GM12878 (cell line): ENCODE data around the gene UROC1. TPM values are rescaled to one million over a fixed set of nuclear protein-coding genes. Genes with fewer than 3 reads are reported as not detected.

Experiments used
- ATAC-seq: fragments of 200-7000 bp; cut with Tn5 transposase; 3 replicates; pipeline ENCODE4 v1.9.1; 2020; ENCODE audit warnings: mild to moderate bottlenecking, moderate library complexity
- BruUV-seq: library from RNA; stranded (reverse); fragments of 400-500 nt; replicated peaks from 2 replicates; lab custom pipeline; 2021; lab: Mats Ljungman, UMichigan
- CTCF ChIA-PET: fragments of 300-600 bp; sonication (Branson Sonifier 250); formaldehyde crosslinking; extraction: SDS; loops from one replicate; lab custom pipeline; 2021; ENCODE audit warnings: inconsistent platforms; lab: Yijun Ruan, JAX
- POLR2A ChIA-PET: fragments of 350-600 bp; formaldehyde crosslinking; extraction: SDS; loops from one replicate; lab custom pipeline; 2021; ENCODE audit warnings: inconsistent platforms; lab: Charles Lee
- RAD21 ChIA-PET: fragments of 300-600 bp; sonication (Branson Sonifier 250); formaldehyde crosslinking; loops from one replicate; lab custom pipeline; 2023; ENCODE audit warnings: antibody characterized with exemption; ENCODE audit not compliant: unreplicated experiment; lab: Charles Lee
- SMC1A ChIA-PET: fragments of 300-600 bp; sonication (Branson Sonifier 250); formaldehyde crosslinking; loops from one replicate; lab custom pipeline; 2023; ENCODE audit not compliant: unreplicated experiment, uncharacterized antibody; lab: Charles Lee
- DNase-seq: peaks from one replicate; pipeline ENCODE4 v3.0.0-alpha.2; 2011; ENCODE audit warnings: low read depth, low spot score
- FAIRE-seq: peaks from 3 replicates; lab custom pipeline; 2011; peaks lifted over from hg19 to GRCh38; lab: Jason Lieb, UNC
- H2AFZ ChIP-seq: 2 replicates; pipeline ENCODE4 v1.6.0; 2011; ENCODE audit warnings: low read depth, low read length, control low read depth; ENCODE audit not compliant: control insufficient read depth
- H3K27ac ChIP-seq: 2 replicates; pipeline ENCODE4 v1.5.1; 2011; ENCODE audit warnings: control low read depth; ENCODE audit not compliant: control insufficient read depth, insufficient read depth
- H3K27me3 ChIP-seq, 2 experiments: replicated peaks in 1 of 2; 2 replicates each; pipeline versions ENCODE4 v1.6.0 to v1.6.1; 2011; ENCODE audit warnings: low read length in 1 of 2; ENCODE audit not compliant: control insufficient read depth in 2 of 2, insufficient read depth in 2 of 2
- H3K36me3 ChIP-seq, 2 experiments: 2 replicates each; pipeline ENCODE4 v1.5.1; 2011; ENCODE audit warnings: low read length in 1 of 2; ENCODE audit not compliant: control insufficient read depth in 2 of 2, insufficient read depth in 2 of 2
- H3K4me1 ChIP-seq: 2 replicates; pipeline ENCODE4 v1.6.1; 2011; ENCODE audit warnings: mild to moderate bottlenecking, low read length, moderate library complexity, mixed read lengths; ENCODE audit not compliant: control insufficient read depth, insufficient read depth
- H3K4me2 ChIP-seq: 2 replicates; pipeline ENCODE4 v1.6.0; 2011; ENCODE audit warnings: control low read depth; ENCODE audit not compliant: control insufficient read depth, insufficient read depth
- H3K4me3 ChIP-seq: fragments of 200-600 bp; sonication (generic); 2 replicates; pipeline ENCODE4 v1.5.1; 2016
- H3K79me2 ChIP-seq: 2 replicates; pipeline ENCODE4 v1.6.0; 2011; ENCODE audit warnings: low read length; ENCODE audit not compliant: control insufficient read depth, insufficient read depth
- H3K9ac ChIP-seq: 2 replicates; pipeline ENCODE4 v1.8.0; 2011; ENCODE audit warnings: low read length, control low read depth, mixed read lengths; ENCODE audit not compliant: control insufficient read depth, insufficient read depth
- H3K9me3 ChIP-seq: replicated peaks from 3 replicates; pipeline ENCODE4 v1.5.1; 2011; ENCODE audit warnings: mild to moderate bottlenecking, low read length; ENCODE audit not compliant: control insufficient read depth, insufficient read depth
- H4K20me1 ChIP-seq: 2 replicates; pipeline ENCODE4 v1.6.0; 2011; ENCODE audit not compliant: control insufficient read depth, insufficient read depth
- CHD2 ChIP-seq: IDR thresholded peaks from 2 replicates; pipeline ENCODE4 v1.6.1; 2011; ENCODE audit warnings: low read depth, low read length, improper control_type of control experiment, borderline replicate concordance
- E4F1 ChIP-seq: fragments of 450-650 bp; IDR thresholded peaks from 2 replicates; pipeline ENCODE4 v1.6.1; 2018; ENCODE audit warnings: borderline replicate concordance, mild to moderate bottlenecking; ENCODE audit not compliant: partially characterized antibody
- ELK1 ChIP-seq: IDR thresholded peaks from 2 replicates; pipeline ENCODE4 v1.6.1; 2012; ENCODE audit warnings: low read depth, low read length, improper control_type of control experiment
- ETV6 ChIP-seq, 2 experiments: fragments of 450-650 bp in 1 of 2; IDR thresholded peaks in 1 of 2; conservative IDR thresholded peaks in 1 of 2; 2 replicates each; pipeline ENCODE4 v1.6.1; 2014; ENCODE audit warnings: antibody characterized with exemption in 1 of 2, borderline replicate concordance in 1 of 2, low read depth in 1 of 2, mild to moderate bottlenecking in 1 of 2, moderate library complexity in 1 of 2
- RELA ChIP-seq: fragments of 450-650 bp; IDR thresholded peaks from 2 replicates; pipeline ENCODE4 v1.8.0; 2014; ENCODE audit warnings: borderline replicate concordance; ENCODE audit not compliant: partially characterized antibody
- RELB ChIP-seq: fragments of 450-650 bp; IDR thresholded peaks from 2 replicates; pipeline ENCODE4 v1.6.1; 2017; ENCODE audit warnings: low read depth, mild to moderate bottlenecking, moderate library complexity
- REST ChIP-seq: IDR thresholded peaks from 2 replicates; pipeline ENCODE4 v1.6.1; 2012; ENCODE audit warnings: mild to moderate bottlenecking, low read depth, low read length
- RFX5 ChIP-seq: IDR thresholded peaks from 2 replicates; pipeline ENCODE4 v1.6.1; 2011; ENCODE audit warnings: low read depth, low read length, improper control_type of control experiment
- SKIL ChIP-seq: fragments of 450-650 bp; IDR thresholded peaks from 2 replicates; pipeline ENCODE4 v1.6.1; 2017; ENCODE audit warnings: mild to moderate bottlenecking, low read depth, inconsistent platforms; ENCODE audit not compliant: poor library complexity, severe bottlenecking
- STAT1 ChIP-seq: fragments of 450-650 bp; conservative IDR thresholded peaks from 2 replicates; pipeline ENCODE4 v1.6.1; 2014; ENCODE audit warnings: antibody characterized with exemption, mild to moderate bottlenecking
- TARDBP ChIP-seq: IDR thresholded peaks from 2 replicates; pipeline ENCODE4 v1.6.1; 2016; ENCODE audit warnings: borderline replicate concordance
- YY1 ChIP-seq: IDR thresholded peaks from 2 replicates; pipeline ENCODE4 v1.6.1; 2011; ENCODE audit warnings: low read depth, mild to moderate bottlenecking, low read length
- ZNF207 ChIP-seq: fragments of 450-650 bp; IDR thresholded peaks from 2 replicates; pipeline ENCODE4 v1.6.1; 2014; ENCODE audit warnings: antibody characterized with exemption, mild to moderate bottlenecking, borderline replicate concordance
- WGBS: methylation state at CpG from one replicate; pipeline ENCODE4 v1.1.6; 2016; ENCODE audit warnings: low lambda C conversion rate; ENCODE audit not compliant: insufficient replicate concordance, insufficient coverage; ENCODE audit errors: missing lambda C conversion rate; 5-methylcytosine and 5-hydroxymethylcytosine counted together
- in situ Hi-C: fragments of 300-500 bp; cut with MboI; formaldehyde crosslinking; loops from 9 replicates; pipeline ENCODE4 v1.14.3; 2018; ENCODE audit warnings: mixed read lengths
- intact Hi-C: fragments of 100-400 bp; cut with micrococcal nuclease; formaldehyde crosslinking; loops from one replicate; pipeline ENCODE4 v1.14.2; 2022; ENCODE audit not compliant: unreplicated experiment
- polyA plus RNA-seq, 11 experiments: library from polyadenylated mRNA; depleted of rRNA in 4 of 11; unstranded in 6 of 11; stranded (reverse) in 5 of 11; fragments of >200 nt; fragmentation: Nextera tagmentation in 4 of 11; fragmentation: Illumina TruSeq in 1 of 11; extraction: Ambion mirVana in 4 of 11; extraction: Trizol in 1 of 11; gene quantifications; 1 replicate in 1 of 11; 2 replicates in 10 of 11; pipeline versions ENCODE4 v1.2.1 to v1.2.3, GENCODE V29; 2011 to 2016; ENCODE audit warnings: inconsistent platforms in 2 of 11, missing spikeins in 2 of 11, low read depth in 1 of 11
- total RNA-seq, 4 experiments: library from RNA; depleted of rRNA in 3 of 4; stranded (reverse); fragments of >200 nt in 3 of 4; fragmentation: Illumina TruSeq in 1 of 4; extraction: Trizol in 1 of 4; gene quantifications; 2 replicates each; pipeline versions ENCODE4 v1.2.1 to v1.2.3, GENCODE V29; 2013 to 2021

The UROC1 gene
- total and polyA plus RNA-seq, 10 of the 15 experiments (the other 5 are each of a cell fraction or from before 2014, with no cell fraction given) = 0.04 TPM; not detected in 9

- intact Hi-C loops = no loop called here
- Histone ChIP-seq H3K4me3 (no peak overlapping the region), H3K27ac (no peak overlapping the region), H3K9me3 (no peaks in the 10 kb centered on the region), H3K4me1 (no peaks in the 10 kb centered on the region), H3K36me3 (peaks cover 6 to 31% of the 10 kb centered on the region in 2 experiments), H3K9ac (no peak overlapping the region), H3K79me2 (no peaks in the 10 kb centered on the region), H2AFZ (no peak overlapping the region), H3K4me2 (no peak overlapping the region), H3K27me3 (no peaks in the 10 kb centered on the region), H4K20me1 (no peaks in the 10 kb centered on the region)
- BruUV-seq = no TSS peak
- ChIA-PET SMC1A (interaction anchor here (0.9 kb wide), 1 partner anchor 8 kb away, joined by 3 read pairs; no protein-coding TSS in a partner anchor), CTCF (no interaction called here), POLR2A (no interaction called here), RAD21 (no interaction called here)
- WGBS = 94% methylated on average over 1 of the region's 1 CpG
- in situ Hi-C loops = no loop called here
- TF ChIP-seq ETV6 (conservative IDR thresholded peaks at IDR 0.05 in 1 of 2, IDR thresholded peaks at IDR 0.05 in 1 of 2; ENCODE audit: borderline replicate concordance in 1 of 2, low read depth in 1 of 2) (no peak), RELA (no peak), YY1 (no peak), ZNF207 (no peak), TARDBP (no peak), REST (no peak), ELK1 (no peak), RFX5 (no peak), RELB (no peak), STAT1 (no peak), CHD2 (no peak), E4F1 (no peak), SKIL (no peak)
- DNase-seq (no peak), ATAC-seq (no peak), FAIRE-seq (no peak)
Observed at GRCh38 chr3:126454025-126454424, 63.5 kb downstream of the UROC1 start.
